ENCODE data around the gene CHRNG.

DNA sequence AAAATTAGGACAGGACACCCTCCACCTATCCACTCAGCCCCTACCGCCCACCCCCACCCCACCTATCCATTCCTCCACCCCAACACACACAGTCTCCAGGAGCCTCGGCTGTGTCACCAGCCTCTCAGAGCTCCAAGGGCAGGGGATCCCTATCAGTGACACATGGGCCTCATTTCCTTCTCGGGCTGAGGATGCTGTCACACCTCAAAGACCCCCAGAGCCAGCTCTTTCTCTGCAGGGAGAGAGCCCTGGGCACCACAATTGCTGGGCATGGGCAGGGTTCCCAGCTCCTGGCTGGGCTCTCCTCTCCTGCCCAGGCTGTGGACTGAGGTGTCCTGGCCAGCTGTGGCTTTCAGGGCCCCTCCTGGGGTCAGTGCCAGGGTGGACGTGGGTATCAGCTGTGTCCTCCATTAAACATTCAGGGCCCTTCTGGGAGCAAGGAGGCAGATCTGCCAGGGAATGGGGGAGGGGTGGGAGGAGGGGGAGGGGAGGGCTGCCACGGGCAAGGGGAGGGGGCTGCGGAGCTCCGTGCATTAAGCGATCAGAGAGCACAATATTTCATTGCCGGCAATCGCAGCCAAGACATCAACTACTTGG is 37.6 kb upstream of the CHRNG start:
- TF ChIP-seq, protein P1, sequence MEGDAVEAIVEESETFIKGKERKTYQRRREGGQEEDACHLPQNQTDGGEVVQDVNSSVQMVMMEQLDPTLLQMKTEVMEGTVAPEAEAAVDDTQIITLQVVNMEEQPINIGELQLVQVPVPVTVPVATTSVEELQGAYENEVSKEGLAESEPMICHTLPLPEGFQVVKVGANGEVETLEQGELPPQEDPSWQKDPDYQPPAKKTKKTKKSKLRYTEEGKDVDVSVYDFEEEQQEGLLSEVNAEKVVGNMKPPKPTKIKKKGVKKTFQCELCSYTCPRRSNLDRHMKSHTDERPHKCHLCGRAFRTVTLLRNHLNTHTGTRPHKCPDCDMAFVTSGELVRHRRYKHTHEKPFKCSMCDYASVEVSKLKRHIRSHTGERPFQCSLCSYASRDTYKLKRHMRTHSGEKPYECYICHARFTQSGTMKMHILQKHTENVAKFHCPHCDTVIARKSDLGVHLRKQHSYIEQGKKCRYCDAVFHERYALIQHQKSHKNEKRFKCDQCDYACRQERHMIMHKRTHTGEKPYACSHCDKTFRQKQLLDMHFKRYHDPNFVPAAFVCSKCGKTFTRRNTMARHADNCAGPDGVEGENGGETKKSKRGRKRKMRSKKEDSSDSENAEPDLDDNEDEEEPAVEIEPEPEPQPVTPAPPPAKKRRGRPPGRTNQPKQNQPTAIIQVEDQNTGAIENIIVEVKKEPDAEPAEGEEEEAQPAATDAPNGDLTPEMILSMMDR (IDR thresholded peaks at IDR 0.05; ENCODE audit: low read depth, low read length), result no peak
- no peak for TF ChIP-seq EZH2phosphoT487 (IDR thresholded peaks at IDR 0.05; ENCODE audit: low read depth)

All from OCI-LY3 (cell line).